A673 (cell line): ENCODE data around the gene PFDN4. TPM values are rescaled to one million over a fixed set of nuclear protein-coding genes. Genes with fewer than 3 reads are reported as not detected.

Experiments
- BruUV-seq: library from RNA; stranded (reverse); fragments of 400-500 nt; replicated peaks from 2 replicates; lab custom pipeline; 2021; lab: Mats Ljungman, UMichigan
- CTCF ChIA-PET: fragments of 300-600 bp; sonication (Branson Sonifier 250); formaldehyde crosslinking; loops from one replicate; lab custom pipeline; 2022; ENCODE audit warnings: antibody characterized with exemption; lab: Charles Lee
- POLR2A ChIA-PET: fragments of 300-600 bp; sonication (Branson Sonifier 250); formaldehyde crosslinking; loops from one replicate; lab custom pipeline; 2022; ENCODE audit warnings: antibody characterized with exemption; ENCODE audit not compliant: low non-redundant PET; lab: Charles Lee
- DNase-seq: peaks from one replicate; pipeline ENCODE4 v3.0.0-alpha.2; 2015; ENCODE audit warnings: low spot score
- H3K27ac ChIP-seq: fragments of 200-600 bp; sonication (generic); 2 replicates; pipeline ENCODE4 v1.5.1; 2016; ENCODE audit warnings: mixed run types, low read depth, mild to moderate bottlenecking, mixed read lengths, antibody characterized with exemption, low read length; ENCODE audit not compliant: poor library complexity, severe bottlenecking
- H3K27me3 ChIP-seq: fragments of 200-600 bp; sonication (generic); replicated peaks from 2 replicates; pipeline ENCODE4 v1.6.1; 2017; ENCODE audit warnings: mixed run types, low read depth, mild to moderate bottlenecking, mixed read lengths, antibody characterized with exemption, low read length; ENCODE audit not compliant: insufficient read depth, poor library complexity
- H3K36me3 ChIP-seq: fragments of 200-600 bp; sonication (generic); 2 replicates; pipeline ENCODE4 v1.6.1; 2016; ENCODE audit warnings: mixed run types, mild to moderate bottlenecking, mixed read lengths, antibody characterized with exemption, low read length; ENCODE audit not compliant: insufficient read depth, poor library complexity, severe bottlenecking
- H3K4me1 ChIP-seq: fragments of 200-600 bp; sonication (generic); 2 replicates; pipeline ENCODE4 v1.6.1; 2017; ENCODE audit warnings: mixed run types, mild to moderate bottlenecking, mixed read lengths, antibody characterized with exemption, low read length; ENCODE audit not compliant: insufficient read depth, poor library complexity, severe bottlenecking
- H3K4me3 ChIP-seq: fragments of 200-600 bp; sonication (generic); 2 replicates; pipeline ENCODE4 v1.5.1; 2016; ENCODE audit warnings: low read depth, mixed run types, mild to moderate bottlenecking, mixed read lengths, low read length; ENCODE audit not compliant: poor library complexity, severe bottlenecking
- H3K9me3 ChIP-seq: fragments of 200-600 bp; sonication (generic); 2 replicates; pipeline ENCODE4 v1.6.1; 2016; ENCODE audit warnings: mixed run types, low read depth, mild to moderate bottlenecking, mixed read lengths, antibody characterized with exemption, low read length; ENCODE audit not compliant: poor library complexity, severe bottlenecking
- EZH2 ChIP-seq: fragments of 200-600 bp; sonication (generic); IDR thresholded peaks from 2 replicates; pipeline ENCODE4 v1.6.1; 2017; ENCODE audit warnings: borderline replicate concordance, low read depth, mild to moderate bottlenecking, mixed read lengths, antibody characterized with exemption, low read length; ENCODE audit not compliant: poor library complexity, severe bottlenecking
- intact Hi-C: fragments of 100-400 bp; cut with micrococcal nuclease; formaldehyde crosslinking; loops from one replicate; pipeline ENCODE4 v1.10.0; 2022; ENCODE audit not compliant: unreplicated experiment
- total RNA-seq: library from RNA; stranded (reverse); gene quantifications from 2 replicates; pipeline ENCODE4 v1.2.3, GENCODE V29; 2021
- TF ChIP-seq, protein P1 (sequence below): fragments of 300-800, 200-600 bp; sonication (generic); conservative IDR thresholded peaks from 2 replicates; pipeline ENCODE4 v1.5.1; 2017; ENCODE audit warnings: low read depth, mild to moderate bottlenecking, antibody characterized with exemption, low read length, moderate library complexity, mixed read lengths

The PFDN4 gene
- total RNA-seq, 1 experiment from 2014 or later: 76.0 TPM

- BruUV-seq: no TSS peak
Observed at GRCh38 chr20:54178256-54178655, 29.6 kb upstream of the PFDN4 start.

DNA sequence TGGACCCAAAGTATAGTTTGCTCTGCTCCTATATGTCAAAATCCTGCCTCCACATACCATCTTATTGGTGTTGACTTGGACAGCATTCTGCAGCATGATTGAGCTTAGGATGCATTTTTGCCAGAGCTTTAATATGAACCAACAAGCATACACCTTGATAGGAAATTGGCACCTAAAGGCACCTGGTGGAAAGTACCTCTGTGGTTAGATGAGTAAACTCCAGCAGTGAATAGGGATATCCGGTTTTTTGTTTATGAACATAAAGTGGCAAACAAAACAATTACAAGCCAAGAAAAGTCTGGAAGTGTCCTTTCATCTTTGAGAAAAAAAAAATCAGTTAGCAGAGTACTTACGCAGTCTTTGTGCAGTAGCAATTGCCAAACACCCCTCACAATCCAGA, 27.9 kb upstream of the PFDN4 start:
- POLR2A ChIA-PET: no interaction called here
- no peak overlapping the region for H3K4me3 ChIP-seq
- no peak for DNase-seq
- TF ChIP-seq EZH2: no peak
- TF ChIP-seq, protein P1, sequence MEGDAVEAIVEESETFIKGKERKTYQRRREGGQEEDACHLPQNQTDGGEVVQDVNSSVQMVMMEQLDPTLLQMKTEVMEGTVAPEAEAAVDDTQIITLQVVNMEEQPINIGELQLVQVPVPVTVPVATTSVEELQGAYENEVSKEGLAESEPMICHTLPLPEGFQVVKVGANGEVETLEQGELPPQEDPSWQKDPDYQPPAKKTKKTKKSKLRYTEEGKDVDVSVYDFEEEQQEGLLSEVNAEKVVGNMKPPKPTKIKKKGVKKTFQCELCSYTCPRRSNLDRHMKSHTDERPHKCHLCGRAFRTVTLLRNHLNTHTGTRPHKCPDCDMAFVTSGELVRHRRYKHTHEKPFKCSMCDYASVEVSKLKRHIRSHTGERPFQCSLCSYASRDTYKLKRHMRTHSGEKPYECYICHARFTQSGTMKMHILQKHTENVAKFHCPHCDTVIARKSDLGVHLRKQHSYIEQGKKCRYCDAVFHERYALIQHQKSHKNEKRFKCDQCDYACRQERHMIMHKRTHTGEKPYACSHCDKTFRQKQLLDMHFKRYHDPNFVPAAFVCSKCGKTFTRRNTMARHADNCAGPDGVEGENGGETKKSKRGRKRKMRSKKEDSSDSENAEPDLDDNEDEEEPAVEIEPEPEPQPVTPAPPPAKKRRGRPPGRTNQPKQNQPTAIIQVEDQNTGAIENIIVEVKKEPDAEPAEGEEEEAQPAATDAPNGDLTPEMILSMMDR: no peak
- CTCF ChIA-PET: no interaction called here
- BruUV-seq: no TSS peak
- H3K9me3 ChIP-seq: no peaks in the 10 kb centered on the region
- H3K27me3 ChIP-seq: peaks cover 2% of the 10 kb centered on the region
- intact Hi-C loops: no loop called here
- no peaks in the 10 kb centered on the region for H3K4me1 ChIP-seq
- no peak overlapping the region for H3K27ac ChIP-seq
- H3K36me3 ChIP-seq: no peaks in the 10 kb centered on the region

More at GRCh38 chr20:54178256-54178655, 29.6 kb upstream of the PFDN4 start:
- Histone ChIP-seq H3K9me3 (no peaks in the 10 kb centered on the region), H3K4me3 (no peak overlapping the region), H3K27ac (no peak overlapping the region), H3K36me3 (no peaks in the 10 kb centered on the region), H3K4me1 (peaks cover 15% of the 10 kb centered on the region), H3K27me3 (peaks cover 19% of the 10 kb centered on the region)
- intact Hi-C loops: no loop called here
- no peak for DNase-seq
- ChIA-PET CTCF (no interaction called here), POLR2A (no interaction called here)
- TF ChIP-seq, protein P1: no peak
- TF ChIP-seq EZH2: no peak

- no peak for TF ChIP-seq EZH2
- TF ChIP-seq, protein P1: no peak
- BruUV-seq: no TSS peak
- intact Hi-C loops: no loop called here
- Histone ChIP-seq H3K27ac (no peak overlapping the region), H3K9me3 (no peaks in the 10 kb centered on the region), H3K4me1 (no peaks in the 10 kb centered on the region), H3K4me3 (no peak overlapping the region), H3K36me3 (no peaks in the 10 kb centered on the region), H3K27me3 (no peaks in the 10 kb centered on the region)
- DNase-seq: no peak
- POLR2A ChIA-PET: no interaction called here
- CTCF ChIA-PET: no interaction called here
Observed at GRCh38 chr20:54180931-54181330, 27.0 kb upstream of the PFDN4 start.
